ENCODE data around the gene ZFP62.

ZFP62 gene

DNA sequence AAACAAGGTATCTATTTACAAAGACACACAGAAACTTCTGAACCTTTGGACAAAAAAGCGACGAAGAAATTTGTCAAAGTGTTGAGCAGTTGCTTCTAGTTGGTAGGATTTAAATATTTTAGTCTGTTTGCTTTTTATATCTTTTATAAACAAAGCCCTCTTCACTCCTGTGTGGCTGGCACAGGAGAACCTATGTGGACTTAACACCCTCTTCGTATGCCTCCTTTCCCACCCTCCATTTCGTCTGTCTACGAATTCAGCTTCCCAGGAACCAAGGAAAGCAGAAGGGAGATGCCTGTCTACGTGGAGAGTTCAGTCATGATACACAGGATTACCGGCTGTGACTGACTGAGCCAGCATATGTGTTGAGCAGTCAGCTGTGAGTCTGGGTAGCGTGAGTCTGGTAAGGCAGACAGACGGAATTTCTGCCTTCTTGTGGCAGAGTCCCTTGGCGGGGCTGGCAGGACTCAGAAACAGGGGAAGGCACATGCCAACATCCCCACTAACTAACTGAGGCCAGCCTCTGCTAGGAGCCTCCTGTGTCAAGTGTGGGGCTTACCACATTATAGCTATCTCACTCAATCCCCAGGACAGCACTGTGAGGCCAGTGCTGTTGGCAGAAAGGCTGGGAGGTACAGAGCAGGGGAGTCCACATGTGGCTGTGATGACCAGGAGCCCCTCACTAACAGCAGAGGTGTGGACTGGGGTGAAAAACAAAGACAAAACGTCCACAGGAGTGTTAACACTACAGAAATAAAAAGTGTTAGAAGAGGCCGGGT lies 13.9 kb upstream of the ZFP62 start:
- H3K4me3 ChIP-seq (ENCODE audit: low read length), result no peak overlapping the region
- no peak for TF ChIP-seq ZNF274 (IDR thresholded peaks at IDR 0.05; ENCODE audit: low read depth, low read length)

DNA sequence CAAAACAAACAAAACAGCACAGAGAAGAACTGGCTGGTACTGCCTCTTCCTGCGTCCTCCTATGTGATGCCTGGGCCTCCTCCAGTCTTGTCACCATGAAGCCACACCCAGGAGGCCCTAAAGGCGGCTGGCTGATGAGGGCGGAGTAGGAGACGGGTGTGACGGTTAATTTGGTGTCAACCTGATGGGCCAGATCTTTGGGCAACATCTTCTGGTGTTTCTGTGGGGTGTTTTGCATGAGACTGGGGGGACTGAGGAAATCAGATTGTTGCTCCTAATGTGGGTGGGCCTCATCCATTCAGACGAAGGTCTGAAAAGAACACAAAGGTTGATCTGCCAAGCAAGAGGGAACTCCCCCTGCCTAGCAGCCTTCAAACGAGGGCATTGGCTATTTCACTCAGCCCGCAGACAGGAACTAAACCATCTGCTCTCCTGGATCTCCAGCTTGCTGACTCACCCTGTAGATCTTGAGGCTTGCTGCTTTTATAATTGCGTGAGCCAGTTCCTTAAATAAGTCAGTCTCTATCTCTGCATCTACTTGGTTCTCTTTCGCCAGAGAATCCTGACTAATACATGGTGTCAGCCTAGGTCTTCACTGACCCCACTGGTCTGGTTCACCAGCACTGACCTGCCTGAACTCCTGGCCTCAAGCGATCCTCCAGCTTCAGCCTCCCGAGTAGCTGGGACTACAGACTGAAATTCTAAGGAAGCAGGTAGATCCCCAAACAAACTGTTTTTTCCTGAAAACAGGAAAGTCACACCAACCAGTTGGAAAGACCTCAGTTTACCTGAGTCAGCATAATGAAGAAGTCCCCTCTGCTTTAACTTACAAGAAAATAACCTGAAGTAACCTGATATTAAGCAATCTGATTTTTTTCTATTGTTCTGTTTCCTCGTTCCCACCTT lies 12.8 kb upstream of the ZFP62 start:
- TF ChIP-seq ZNF274 (IDR thresholded peaks at IDR 0.05; ENCODE audit: low read depth, low read length), result no peak
- no peak overlapping the region for H3K4me3 ChIP-seq (ENCODE audit: low read length)

DNA sequence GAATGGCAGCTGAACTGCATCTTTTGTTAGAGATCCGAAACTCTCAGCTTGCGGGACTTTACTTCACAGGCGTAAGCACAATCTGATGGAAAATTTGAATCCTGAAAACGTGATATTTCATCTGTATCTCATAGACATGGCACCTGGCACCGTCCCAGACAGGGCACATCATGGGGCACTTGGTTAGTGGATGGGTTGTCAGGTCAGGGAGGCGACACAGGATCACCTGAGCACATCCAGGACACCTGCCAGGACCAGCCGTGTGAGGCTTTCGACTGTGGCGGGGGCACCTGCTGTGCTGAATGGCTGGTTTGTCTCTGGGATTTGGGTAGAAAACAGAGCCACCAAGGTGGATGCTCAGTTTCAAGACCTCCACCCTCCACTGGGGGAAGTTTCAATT lies 11.3 kb upstream of the ZFP62 start:
- TF ChIP-seq ZNF274 (IDR thresholded peaks at IDR 0.05; ENCODE audit: low read depth, low read length), result no peak
- H3K4me3 ChIP-seq (ENCODE audit: low read length), result no peak overlapping the region

DNA sequence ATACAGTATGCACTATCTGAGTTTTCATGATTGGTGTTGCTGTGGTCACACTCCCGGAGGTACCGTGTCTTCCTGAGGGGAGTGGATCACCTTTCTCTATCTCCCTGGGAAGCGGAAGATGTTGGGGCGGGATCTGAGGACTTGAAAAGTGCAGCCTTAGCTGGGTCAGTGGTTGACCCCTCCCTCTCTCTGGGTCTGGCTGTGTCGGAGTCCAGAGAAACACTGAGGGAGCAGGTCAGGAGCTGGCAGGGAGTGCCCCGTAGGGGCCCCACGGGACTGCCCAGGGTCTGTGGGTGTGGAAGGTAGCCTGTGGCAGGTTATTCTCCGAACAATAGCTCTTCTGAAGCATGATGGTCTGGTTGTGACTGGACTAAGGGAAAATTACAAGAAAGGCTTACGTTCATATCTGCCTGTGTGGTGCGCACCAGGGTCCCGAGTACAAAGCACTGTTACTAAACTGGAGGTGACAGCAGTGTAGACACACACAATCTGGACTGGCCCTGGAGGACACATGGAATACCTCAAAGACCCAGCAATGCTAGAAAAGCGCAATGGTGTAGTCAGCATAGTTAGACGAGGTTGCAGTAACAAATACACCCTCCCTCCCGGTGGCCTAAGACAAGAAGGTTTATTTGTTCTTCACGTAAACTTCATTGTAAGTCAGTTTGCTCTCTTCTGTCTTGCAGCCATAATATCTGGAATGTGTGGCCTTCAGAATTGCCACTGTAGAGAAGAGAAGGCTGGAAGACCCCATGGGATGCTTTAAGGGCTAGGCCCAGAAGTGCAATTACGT lies 9.4 kb upstream of the ZFP62 start:
- no peak for TF ChIP-seq ZNF274 (IDR thresholded peaks at IDR 0.05; ENCODE audit: low read depth, low read length)
- H3K4me3 ChIP-seq (ENCODE audit: low read length), result no peak overlapping the region

DNA sequence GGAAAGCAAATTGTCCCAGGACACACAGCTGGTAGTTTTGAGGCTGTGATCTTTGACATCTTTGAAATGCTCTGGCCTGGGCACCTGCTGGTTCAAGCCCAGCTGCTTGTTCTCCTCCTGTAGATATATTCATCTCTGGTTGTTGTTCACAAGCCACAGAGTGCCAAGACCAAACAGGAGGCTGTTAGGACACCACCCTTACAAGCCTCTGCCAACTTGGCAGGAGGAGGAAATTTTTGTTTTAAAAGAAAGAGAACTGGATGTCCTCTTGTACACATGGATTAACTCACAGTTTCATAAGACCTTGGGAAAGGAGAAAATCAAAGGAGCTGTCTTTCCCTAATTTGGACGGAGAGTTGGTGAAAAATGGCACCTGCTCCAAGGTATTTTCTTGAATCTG lies 8.5 kb upstream of the ZFP62 start:
- TF ChIP-seq ZNF274 (IDR thresholded peaks at IDR 0.05; ENCODE audit: low read depth, low read length), result no peak
- no peak overlapping the region for H3K4me3 ChIP-seq (ENCODE audit: low read length)

DNA sequence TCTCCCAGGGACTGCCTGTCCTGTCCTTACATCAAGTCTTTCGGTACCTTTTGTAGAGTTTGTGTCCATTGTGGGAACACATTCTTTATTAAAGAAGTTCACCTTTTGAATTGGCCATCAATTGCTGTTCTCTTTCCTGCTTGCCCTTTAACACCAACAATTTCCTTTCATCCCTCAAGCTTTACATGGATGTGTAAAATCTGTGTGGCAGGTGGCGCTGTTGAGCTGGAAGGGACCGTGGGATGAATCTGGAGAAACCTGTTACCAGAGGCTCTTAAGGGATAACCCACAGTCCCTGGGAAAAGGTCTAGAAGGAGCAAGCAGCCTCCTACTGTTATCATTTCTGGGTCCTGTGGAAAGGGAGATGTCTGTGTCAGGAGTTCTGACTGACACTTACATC lies 7.9 kb upstream of the ZFP62 start:
- H3K4me3 ChIP-seq (ENCODE audit: low read length), result no peak overlapping the region
- TF ChIP-seq ZNF274 (IDR thresholded peaks at IDR 0.05; ENCODE audit: low read depth, low read length), result no peak

DNA sequence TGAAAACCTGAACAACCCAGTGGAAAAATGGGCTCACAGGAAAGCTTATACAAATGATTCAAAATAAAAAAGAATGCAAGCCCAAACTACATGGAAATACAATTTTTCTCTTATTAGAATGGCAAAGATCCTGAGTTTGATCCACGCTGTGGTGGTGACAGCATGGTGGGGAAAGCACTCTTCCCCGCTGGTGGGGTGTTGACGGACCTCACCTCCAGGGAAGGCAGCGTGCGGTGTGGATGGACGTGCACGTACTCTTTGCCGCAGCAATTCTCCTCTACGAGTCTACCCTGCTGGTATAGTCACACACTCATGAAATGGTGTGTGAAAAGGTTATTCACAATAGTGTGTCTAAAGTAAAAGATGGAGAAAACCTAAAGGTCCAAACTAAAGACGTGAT lies 5.9 kb upstream of the ZFP62 start:
- TF ChIP-seq ZNF274 (IDR thresholded peaks at IDR 0.05; ENCODE audit: low read depth, low read length), result no peak
- H3K4me3 ChIP-seq (ENCODE audit: low read length), result no peak overlapping the region

DNA sequence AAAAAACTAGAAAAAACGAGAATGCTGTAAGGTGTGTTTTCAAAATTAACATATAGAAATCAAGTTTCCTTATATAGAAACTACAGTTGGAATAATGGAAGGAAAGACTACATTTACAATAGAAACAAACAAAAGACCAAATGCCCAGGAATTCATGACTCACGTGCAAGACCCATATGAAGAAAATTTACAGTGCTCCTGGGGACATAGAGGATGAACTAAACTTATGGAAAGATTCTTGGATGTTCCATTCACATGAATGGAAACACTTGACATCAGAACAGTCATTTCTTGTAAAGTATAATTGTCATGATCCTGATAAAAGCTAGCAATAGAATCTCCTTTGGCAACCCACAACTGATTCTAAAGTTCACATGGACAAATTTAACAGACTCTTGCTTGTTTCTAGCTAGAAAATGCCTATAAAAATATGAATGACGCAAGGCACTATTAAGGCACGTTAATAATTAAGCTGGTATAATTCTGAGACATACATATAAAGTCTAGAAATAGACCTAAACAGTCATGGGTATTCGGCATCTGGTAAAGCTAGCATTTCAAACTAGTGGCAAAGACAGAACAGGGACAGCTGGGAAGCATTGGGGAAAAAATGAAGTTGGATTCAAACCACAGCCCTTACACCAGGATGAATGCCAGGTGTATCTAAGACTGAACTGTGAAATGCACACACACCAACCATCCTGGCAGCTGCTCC lies 5.1 kb upstream of the ZFP62 start:
- no peak overlapping the region for H3K4me3 ChIP-seq (ENCODE audit: low read length)
- no peak for TF ChIP-seq ZNF274 (IDR thresholded peaks at IDR 0.05; ENCODE audit: low read depth, low read length)

DNA sequence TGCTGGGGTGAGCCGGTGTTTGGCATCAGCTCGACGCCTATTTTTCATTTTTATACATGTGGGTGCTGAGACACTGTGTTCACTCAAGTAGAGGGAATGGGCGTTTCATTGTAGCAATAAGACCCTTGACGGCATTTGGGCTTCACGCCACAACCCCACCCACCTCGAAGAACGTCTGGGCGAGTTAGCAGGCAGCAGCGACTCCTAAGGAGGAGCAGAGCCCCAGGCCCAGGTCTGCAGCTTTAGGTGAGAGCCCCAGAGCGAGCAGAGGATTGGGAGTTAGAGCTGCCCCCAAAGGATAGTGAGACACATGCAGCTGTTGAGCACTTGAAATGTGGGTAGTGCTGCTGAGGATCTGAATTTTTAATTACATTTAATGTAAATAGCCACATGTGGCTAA lies 1.6 kb upstream of the ZFP62 start:
- H3K4me3 ChIP-seq (ENCODE audit: low read length), result no peak overlapping the region
- no peak for TF ChIP-seq ZNF274 (IDR thresholded peaks at IDR 0.05; ENCODE audit: low read depth, low read length)

DNA sequence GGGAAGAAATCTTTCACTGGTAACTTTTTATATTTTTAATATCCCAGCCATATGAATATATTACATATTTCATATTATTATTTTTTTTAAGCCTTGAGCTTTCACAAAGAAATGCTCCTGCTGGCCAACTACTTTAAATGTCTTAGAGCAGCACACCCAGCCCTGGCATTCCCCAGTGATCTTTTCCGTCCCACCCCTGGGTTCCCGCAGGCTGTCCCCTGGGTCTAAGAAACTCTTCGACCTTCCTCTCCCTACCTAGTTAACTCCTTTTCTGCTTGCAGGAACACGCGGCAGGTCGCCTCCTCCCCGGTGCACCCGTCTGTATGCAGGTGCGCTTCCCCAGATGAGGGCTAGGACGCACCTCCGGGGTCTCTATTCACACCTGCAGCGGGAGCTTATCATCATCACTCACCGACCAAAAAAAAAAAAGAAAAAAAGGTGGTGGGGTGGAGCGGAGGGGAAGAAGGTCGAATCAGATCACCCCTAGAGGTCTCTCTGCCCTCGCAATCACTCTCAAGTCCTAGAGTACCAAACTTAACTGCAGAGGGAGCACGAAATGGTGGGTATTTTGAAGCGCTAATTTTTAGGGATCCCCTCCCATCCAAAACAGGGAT lies 696 bp downstream of the ZFP62 start:
- no peak for TF ChIP-seq ZNF274 (IDR thresholded peaks at IDR 0.05; ENCODE audit: low read depth, low read length)
- peak overlapping the region; percentile 91 for H3K4me3 ChIP-seq (ENCODE audit: low read length)

DNA sequence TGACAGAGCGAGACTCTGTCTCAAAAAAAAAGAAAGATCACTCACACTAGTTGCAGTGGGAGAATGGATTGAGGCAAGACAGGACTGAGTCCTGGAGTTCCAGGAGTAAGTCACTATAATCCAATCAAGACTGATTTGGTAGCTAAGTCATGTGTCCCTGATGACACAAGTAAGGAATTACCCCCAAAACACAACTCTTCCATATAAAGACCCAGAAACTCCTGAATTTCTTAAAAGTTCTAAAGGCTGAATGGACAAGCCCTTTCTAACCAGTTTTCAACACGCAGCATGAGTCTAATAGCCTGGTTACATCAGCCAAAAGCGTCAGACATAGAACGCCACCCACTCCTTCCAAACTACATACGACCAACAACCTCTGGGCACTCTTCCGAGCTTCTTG lies 2.5 kb downstream of the ZFP62 start:
- no peak overlapping the region for H3K4me3 ChIP-seq (ENCODE audit: low read length)
- TF ChIP-seq ZNF274 (IDR thresholded peaks at IDR 0.05; ENCODE audit: low read depth, low read length), result no peak

DNA sequence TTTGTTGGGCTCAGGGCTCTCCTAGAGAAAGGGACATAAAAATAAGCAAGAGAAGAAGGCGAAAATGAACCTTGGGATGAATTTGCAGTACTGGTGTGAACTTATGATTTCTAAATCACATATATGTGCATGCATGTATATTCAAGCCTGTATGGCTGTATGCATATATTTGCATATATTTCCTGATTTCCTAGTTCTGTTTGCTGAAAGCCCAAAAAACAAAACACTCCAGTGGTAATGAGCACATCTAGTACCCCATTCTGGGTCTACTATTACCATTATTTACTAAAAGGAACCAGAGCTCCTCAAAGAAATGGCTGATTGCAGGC lies 7.3 kb downstream of the ZFP62 start:
- TF ChIP-seq ZNF274 (IDR thresholded peaks at IDR 0.05; ENCODE audit: low read depth, low read length), result no peak
- no peak overlapping the region for H3K4me3 ChIP-seq (ENCODE audit: low read length)

DNA sequence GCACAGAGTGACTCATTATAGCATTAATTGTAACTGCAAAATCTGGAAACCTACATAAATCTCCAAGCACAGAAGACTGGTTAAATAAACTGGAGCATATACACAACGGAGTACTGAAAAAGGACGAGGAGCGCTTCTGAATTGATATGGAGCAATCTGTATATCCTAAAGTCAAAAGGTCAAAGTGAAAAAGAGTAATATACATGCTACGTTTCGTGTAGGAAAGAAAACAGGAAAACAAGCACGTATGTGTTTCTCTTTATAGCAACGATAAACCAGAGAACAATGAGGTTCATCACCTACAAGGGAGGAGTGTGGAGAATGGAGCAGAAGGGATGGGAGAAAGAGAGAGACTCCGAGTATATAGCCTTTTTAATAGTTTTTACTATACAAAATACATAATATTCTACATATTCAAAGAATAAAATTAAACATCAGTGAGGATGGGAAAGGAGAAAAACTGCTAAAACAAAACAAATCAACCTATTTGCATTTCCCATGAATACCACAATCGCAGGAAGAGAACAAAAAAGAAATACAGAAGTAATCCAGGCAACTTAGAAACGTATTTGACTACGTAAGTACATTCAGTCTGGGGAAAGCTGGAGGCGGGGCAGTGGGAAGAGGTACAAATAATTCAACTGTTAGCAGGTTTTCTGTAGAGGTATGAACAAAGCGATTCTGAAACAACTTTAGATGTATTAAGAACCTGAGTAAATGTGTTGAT lies 7.8 kb downstream of the ZFP62 start:
- TF ChIP-seq ZNF274 (IDR thresholded peaks at IDR 0.05; ENCODE audit: low read depth, low read length), result no peak
- no peak overlapping the region for H3K4me3 ChIP-seq (ENCODE audit: low read length)

All from GM08714 (cell line).